ENCODE data around the gene IFFO2. TPM values are rescaled to one million over a fixed set of nuclear protein-coding genes. Genes with fewer than 3 reads are reported as not detected.

The IFFO2 gene
- total and polyA plus RNA-seq, 10 of the 15 experiments (the other 5 are each of a cell fraction or from before 2014, with no cell fraction given) = 1.2 to 18.4 (median 6.7) TPM

DNA sequence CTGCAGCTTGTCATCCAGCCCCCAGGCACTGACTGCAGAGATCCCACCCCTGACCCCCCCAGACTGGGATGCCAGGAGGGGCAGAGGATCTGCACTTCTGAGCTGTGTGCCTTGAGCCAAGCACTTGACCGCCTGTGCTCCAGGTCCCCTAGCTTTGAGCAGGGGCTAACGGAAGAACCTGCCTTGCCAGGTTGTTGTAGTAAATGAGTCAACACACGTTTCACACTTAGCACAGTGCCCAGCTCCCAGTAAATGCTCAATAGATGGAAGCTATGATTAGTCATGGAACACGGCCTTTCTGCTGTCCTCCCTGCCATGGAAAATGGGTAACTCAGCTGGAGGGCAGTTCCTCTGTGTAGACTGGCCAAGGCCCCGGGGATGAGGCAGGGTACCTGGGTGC, 24.1 kb downstream of the IFFO2 start (continued):
- TF ChIP-seq, protein P1, sequence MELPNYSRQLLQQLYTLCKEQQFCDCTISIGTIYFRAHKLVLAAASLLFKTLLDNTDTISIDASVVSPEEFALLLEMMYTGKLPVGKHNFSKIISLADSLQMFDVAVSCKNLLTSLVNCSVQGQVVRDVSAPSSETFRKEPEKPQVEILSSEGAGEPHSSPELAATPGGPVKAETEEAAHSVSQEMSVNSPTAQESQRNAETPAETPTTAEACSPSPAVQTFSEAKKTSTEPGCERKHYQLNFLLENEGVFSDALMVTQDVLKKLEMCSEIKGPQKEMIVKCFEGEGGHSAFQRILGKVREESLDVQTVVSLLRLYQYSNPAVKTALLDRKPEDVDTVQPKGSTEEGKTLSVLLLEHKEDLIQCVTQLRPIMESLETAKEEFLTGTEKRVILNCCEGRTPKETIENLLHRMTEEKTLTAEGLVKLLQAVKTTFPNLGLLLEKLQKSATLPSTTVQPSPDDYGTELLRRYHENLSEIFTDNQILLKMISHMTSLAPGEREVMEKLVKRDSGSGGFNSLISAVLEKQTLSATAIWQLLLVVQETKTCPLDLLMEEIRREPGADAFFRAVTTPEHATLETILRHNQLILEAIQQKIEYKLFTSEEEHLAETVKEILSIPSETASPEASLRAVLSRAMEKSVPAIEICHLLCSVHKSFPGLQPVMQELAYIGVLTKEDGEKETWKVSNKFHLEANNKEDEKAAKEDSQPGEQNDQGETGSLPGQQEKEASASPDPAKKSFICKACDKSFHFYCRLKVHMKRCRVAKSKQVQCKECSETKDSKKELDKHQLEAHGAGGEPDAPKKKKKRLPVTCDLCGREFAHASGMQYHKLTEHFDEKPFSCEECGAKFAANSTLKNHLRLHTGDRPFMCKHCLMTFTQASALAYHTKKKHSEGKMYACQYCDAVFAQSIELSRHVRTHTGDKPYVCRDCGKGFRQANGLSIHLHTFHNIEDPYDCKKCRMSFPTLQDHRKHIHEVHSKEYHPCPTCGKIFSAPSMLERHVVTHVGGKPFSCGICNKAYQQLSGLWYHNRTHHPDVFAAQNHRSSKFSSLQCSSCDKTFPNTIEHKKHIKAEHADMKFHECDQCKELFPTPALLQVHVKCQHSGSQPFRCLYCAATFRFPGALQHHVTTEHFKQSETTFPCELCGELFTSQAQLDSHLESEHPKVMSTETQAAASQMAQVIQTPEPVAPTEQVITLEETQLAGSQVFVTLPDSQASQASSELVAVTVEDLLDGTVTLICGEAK (IDR thresholded peaks at IDR 0.05; ENCODE audit: borderline replicate concordance) = no peak
- TF ChIP-seq, protein P2, sequence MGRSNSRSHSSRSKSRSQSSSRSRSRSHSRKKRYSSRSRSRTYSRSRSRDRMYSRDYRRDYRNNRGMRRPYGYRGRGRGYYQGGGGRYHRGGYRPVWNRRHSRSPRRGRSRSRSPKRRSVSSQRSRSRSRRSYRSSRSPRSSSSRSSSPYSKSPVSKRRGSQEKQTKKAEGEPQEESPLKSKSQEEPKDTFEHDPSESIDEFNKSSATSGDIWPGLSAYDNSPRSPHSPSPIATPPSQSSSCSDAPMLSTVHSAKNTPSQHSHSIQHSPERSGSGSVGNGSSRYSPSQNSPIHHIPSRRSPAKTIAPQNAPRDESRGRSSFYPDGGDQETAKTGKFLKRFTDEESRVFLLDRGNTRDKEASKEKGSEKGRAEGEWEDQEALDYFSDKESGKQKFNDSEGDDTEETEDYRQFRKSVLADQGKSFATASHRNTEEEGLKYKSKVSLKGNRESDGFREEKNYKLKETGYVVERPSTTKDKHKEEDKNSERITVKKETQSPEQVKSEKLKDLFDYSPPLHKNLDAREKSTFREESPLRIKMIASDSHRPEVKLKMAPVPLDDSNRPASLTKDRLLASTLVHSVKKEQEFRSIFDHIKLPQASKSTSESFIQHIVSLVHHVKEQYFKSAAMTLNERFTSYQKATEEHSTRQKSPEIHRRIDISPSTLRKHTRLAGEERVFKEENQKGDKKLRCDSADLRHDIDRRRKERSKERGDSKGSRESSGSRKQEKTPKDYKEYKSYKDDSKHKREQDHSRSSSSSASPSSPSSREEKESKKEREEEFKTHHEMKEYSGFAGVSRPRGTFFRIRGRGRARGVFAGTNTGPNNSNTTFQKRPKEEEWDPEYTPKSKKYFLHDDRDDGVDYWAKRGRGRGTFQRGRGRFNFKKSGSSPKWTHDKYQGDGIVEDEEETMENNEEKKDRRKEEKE (IDR thresholded peaks at IDR 0.05) = no peak
- no peak for TF ChIP-seq CBX5 (IDR thresholded peaks at IDR 0.05; ENCODE audit: low read depth)
- TF ChIP-seq, protein P3, sequence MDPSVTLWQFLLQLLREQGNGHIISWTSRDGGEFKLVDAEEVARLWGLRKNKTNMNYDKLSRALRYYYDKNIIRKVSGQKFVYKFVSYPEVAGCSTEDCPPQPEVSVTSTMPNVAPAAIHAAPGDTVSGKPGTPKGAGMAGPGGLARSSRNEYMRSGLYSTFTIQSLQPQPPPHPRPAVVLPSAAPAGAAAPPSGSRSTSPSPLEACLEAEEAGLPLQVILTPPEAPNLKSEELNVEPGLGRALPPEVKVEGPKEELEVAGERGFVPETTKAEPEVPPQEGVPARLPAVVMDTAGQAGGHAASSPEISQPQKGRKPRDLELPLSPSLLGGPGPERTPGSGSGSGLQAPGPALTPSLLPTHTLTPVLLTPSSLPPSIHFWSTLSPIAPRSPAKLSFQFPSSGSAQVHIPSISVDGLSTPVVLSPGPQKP (IDR thresholded peaks at IDR 0.05; ENCODE audit: low read depth, low read length) = no peak
- TF ChIP-seq, protein P4, sequence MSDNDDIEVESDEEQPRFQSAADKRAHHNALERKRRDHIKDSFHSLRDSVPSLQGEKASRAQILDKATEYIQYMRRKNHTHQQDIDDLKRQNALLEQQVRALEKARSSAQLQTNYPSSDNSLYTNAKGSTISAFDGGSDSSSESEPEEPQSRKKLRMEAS (IDR thresholded peaks at IDR 0.05; ENCODE audit: low read depth, low read length) = no peak
- TF ChIP-seq, protein P5, sequence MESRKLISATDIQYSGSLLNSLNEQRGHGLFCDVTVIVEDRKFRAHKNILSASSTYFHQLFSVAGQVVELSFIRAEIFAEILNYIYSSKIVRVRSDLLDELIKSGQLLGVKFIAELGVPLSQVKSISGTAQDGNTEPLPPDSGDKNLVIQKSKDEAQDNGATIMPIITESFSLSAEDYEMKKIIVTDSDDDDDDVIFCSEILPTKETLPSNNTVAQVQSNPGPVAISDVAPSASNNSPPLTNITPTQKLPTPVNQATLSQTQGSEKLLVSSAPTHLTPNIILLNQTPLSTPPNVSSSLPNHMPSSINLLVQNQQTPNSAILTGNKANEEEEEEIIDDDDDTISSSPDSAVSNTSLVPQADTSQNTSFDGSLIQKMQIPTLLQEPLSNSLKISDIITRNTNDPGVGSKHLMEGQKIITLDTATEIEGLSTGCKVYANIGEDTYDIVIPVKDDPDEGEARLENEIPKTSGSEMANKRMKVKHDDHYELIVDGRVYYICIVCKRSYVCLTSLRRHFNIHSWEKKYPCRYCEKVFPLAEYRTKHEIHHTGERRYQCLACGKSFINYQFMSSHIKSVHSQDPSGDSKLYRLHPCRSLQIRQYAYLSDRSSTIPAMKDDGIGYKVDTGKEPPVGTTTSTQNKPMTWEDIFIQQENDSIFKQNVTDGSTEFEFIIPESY (IDR thresholded peaks at IDR 0.05) = no peak
- TF ChIP-seq, protein P6, sequence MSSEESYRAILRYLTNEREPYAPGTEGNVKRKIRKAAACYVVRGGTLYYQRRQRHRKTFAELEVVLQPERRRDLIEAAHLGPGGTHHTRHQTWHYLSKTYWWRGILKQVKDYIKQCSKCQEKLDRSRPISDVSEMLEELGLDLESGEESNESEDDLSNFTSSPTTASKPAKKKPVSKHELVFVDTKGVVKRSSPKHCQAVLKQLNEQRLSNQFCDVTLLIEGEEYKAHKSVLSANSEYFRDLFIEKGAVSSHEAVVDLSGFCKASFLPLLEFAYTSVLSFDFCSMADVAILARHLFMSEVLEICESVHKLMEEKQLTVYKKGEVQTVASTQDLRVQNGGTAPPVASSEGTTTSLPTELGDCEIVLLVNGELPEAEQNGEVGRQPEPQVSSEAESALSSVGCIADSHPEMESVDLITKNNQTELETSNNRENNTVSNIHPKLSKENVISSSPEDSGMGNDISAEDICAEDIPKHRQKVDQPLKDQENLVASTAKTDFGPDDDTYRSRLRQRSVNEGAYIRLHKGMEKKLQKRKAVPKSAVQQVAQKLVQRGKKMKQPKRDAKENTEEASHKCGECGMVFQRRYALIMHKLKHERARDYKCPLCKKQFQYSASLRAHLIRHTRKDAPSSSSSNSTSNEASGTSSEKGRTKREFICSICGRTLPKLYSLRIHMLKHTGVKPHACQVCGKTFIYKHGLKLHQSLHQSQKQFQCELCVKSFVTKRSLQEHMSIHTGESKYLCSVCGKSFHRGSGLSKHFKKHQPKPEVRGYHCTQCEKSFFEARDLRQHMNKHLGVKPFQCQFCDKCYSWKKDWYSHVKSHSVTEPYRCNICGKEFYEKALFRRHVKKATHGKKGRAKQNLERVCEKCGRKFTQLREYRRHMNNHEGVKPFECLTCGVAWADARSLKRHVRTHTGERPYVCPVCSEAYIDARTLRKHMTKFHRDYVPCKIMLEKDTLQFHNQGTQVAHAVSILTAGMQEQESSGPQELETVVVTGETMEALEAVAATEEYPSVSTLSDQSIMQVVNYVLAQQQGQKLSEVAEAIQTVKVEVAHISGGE (CRISPR knock-in tag; IDR thresholded peaks at IDR 0.05) = no peak
- no peak for TF ChIP-seq YY1 (IDR thresholded peaks at IDR 0.05; ENCODE audit: low read depth, low read length)

Data from GM12878 (cell line).